Measurements from ENCODE around the gene KRTAP7-1.
A peak's percentile ranks its signal among the peaks of the same experiment; 100 is the strongest.

KRTAP7-1 gene, protein sequence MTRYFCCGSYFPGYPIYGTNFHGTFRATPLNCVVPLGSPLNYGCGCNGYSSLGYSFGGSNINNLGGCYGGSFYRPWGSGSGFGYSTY

DNA sequence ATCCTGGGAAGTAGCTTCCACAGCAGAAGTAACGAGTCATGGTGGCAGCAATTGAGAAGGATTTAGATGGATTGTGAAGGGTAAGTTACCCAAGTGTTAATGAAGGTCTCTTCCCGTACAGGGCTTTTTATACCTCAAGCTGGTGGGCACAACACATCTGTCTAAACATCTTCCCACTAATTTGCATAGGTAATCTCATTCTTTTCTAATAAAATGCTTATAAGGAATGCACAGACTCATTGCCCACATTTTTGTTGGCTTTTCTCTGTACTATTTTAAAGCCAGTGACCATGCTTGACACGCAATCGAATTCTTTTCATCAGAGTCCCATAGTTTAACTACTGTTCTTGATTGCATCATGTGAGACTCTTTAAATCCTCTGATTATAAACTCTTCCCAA is at the start of gene KRTAP7-1:
Gene KRTAP7-1 (minus strand): TSS at position 101 of the 400 bp plus-strand sequence. CDS start 61 bp downstream, at position 40.
- DNase-seq = no peak

DNA sequence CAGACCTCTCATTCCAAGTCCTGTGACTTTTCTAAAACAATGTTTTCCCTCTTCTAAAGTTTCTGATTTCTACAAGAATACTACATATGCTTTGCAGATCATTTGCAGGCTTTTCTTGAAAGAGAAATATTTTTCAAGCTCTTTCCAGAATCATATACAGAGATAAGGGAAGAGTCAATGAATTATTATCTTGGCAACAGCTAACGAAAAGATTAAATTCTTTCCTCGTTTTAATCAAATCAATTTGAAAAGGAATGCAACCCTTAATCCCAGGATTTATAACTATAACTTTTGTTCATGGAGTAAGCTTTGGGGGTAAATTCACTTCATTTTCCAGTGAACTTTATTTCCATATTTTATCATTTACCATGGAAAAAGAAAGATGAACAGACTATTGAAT is 45.0 kb upstream of the KRTAP7-1 start:
- no peak for DNase-seq

DNA sequence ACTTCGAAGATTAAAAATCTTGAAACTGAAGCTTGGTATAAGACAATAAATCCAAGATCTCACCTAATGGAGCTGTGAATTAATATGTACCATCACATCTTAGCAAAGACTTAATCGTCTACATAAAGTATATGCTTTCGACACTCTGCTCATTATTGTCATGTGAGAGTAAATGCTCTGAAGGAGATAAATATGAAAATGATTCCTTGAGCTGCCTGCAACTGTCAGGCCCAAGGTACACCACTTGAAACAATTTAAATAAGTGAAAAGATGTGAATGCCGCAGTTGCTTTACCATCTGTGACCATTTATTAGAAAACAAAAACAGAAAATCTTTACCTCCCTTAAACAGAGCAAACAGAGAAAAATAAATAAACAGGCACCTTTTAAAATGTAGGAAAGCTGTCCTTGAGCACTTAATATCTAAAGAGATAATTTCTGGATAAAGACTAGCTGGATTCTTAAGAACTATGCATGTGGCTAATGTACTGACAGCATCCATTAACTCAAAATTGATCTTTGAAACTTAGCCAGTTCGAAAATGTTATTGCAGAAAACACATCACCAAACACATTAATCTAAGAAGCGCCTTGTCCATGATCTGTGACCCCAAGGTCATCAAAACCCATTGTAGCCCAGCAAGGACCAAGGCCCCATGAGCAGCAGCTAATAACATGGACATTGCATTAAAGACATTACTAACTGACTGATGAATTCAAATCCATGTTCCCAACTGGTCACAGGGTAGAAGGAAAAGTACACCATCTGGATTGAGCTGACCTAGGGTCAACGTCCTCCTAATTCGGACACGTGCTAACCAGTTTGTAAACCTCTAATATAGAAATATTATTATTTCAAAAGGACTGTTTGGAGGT is 18.3 kb upstream of the KRTAP7-1 start:
- no peak for DNase-seq

DNA sequence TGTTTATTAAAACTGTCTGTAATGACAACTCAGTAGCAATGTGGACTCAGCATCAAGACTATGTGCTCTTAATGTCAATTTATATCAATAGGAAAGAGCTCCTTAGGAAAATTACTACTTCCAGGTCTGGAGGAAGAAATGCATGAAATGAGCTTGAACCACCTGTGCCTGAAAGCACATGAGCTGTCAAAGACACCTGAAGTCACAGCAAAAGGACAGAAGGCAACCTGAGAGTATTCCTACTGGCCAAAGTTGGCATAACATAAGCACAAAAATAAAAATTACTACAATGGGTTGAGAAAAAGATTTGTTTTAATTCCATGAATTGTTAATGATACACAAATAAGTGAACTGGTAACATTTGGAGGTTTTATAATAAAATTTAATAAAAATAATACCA is 13.4 kb upstream of the KRTAP7-1 start:
- DNase-seq = peak; percentile 8

DNA sequence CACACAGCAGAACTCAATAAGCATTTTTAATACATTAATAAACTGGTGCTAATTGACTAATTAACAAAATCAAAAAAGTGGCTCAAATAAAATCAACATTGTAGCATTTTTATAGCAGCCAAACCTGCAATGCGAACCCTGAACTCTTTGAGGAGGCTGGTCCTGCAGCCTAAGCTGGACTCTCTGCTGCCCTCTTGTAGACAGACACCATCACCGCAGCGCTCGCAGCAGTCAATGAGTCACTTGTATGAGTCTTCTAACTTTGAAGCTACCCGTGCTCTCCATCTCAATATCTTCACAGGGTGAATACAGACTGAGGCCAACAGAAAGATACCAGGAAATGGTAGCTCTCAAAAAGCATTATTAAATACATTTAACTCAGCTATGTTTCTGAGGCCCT is 9.7 kb upstream of the KRTAP7-1 start:
- peak; percentile 81 for DNase-seq

DNA sequence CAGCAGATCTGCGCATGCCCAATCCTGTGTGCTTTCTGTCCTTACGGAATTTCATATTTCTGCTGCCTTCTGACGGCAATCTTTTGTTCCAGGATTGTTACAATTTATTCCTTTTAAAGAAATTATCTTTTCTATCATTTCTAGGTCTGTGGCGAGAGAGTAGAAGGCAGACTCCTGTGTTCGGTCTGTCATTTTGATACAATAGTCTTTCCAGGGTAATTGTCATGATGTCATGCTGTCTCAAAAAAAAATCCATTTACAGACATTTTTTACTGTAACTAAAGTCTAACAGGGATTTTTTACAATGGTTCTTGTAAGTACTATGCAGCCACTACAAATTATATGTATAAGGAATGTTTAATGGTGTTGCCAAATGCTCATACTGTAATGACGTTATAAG is 9.0 kb upstream of the KRTAP7-1 start:
- DNase-seq = no peak

DNA sequence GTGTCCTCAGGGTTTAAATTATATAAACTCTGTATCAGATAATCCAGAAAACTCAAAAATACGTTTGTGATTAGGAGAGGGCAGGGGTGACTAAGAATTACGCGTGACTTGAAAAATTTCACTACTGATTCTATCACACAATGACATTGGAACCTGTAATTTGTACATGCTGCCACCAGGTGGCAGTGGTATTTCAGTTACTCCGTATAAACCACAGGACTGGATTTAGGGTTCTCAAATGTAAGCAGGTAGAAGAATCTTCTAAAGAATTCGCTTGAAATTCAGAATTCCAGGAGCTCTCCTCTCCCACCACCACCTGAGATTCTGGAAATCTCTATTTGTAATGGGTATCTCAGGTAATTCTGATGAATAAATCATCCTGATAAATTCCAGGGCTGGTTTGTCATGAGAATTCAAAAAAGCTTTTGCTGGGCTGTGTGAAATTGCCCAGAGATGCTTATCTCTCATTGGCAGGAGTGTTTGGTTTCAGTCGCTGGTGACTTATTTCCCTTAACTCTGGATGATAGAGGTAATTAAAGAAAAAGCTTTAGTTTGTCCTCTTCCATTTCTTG is 1.7 kb upstream of the KRTAP7-1 start:
- peak; percentile 66 for DNase-seq

DNA sequence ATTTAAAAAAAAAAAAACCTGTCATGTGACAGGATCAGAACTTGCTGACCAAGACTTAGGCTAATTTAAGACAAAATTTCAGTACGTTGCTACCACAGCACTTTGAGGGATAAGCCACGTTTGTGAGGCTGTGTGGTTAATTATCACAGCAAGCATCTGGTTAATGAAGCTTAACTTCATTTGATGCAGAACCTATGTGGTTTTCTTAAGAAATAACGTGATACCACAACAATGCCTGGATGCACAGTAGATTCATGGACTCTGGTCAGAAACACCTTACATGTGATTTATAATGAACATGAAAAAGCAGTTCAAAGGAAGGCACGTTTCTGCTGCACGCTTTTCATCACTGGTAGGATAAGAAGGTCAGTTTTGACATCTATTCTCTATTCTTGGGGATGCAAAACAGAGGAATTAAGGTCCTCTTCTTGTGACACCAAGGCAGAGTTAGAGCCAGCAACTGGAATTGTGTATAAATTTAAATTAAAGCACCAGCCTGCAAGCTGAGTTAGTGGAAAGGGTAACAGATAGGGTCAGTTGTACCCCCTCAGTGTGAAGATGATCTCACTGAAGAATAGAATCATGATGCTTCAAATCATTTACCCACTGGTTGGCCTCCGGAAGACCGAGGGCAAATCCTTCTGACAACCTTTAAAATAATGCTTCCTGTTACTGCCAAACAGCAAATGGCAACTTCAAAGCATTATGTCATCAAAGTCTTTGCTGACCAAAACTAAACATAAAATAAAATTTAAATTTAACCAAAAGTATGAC is 10.5 kb downstream of the KRTAP7-1 start:
- no peak for DNase-seq

DNA sequence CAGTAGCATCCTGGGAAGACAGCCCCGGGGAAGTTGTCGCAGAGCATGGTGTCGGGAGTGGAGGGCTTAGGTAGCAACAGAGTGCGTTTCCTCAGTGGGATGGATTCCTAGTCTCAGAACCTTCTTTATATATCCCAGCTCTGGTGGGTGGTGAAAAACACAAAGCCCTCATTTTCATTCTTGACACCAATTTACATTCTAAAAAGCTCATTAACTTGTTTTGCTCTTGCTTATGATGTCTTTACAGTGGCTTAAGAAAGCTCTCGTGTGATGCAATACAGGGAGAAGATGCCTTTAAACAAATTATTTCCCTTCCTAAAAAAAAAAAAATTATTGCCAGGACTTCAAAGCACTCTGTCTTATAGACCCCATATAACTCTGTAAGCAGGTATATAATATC is 16.4 kb downstream of the KRTAP7-1 start, which contains the start of gene KRTAP8-1:
Gene KRTAP8-1 (minus strand): TSS at position 101 of the 400 bp plus-strand sequence. CDS start 54 bp downstream, at position 47.
- DNase-seq = no peak

DNA sequence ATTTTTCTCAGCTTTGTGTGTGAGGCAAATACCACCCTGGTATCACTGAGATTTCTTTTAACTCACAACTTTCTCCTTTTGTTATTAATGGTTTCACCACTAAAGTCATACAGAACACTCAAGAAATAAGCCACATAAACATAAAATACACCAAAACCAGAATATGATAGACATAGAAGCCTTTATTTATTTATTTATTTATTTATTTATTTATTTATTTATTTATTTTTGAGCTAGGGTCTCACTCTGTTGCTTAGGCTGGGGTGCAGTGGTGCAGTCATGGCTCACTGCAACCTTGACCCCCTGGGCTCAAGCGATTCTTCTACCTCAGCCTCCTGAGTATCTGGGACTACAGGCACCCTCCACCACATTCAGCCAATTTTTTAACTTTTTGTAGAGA is 29.0 kb downstream of the KRTAP7-1 start:
- no peak for DNase-seq

DNA sequence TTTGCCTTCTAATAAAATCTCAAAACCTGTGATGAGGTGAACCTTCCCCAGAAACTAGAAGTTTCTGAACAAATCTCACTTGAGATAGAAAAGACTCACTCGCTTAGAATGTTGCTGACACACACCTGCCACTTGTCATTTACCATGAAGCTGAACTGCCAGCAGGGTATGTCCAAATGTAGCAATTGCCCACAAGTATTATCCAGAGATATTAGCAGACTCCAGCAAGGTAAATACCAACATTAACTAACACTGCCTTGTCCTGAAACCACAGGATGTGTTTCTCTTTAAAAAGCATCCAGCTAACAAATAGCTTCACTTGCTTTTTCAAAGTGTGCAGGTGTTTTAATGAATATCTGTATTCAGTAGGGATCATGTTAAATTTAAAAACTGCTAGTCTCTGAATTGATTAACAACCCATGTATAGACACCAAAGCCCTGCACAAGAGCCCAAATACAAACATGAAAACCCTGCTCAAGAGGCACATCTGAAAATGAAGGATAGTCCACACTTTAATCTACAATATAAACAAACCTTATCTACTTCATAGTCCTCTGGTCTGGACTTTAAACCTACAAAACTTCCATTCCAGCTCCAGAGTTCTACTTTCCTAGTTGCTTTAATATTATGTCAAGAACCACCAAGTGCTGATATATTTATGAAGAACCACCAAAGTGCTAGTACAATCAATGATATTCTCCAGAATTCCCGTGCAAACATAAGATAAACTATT is 35.8 kb downstream of the KRTAP7-1 start:
- DNase-seq = peak; percentile 63

DNA sequence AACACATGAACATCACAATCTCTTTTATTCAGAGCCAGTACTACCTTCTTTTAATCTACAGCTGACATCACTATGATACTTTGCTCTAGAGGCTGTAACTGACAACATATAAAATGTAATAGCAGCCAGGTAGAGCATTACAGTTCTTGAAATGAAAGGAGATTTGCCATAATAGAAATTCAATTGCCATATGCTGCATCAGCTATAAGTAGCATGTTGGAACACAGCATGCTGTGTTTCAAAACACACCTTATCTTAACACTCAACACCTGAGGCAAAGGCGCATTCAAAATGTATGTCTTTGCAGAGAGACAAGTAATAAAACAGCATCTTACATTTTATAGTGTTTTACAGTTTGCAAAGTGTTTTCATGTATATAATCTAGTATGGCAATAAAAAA is 50.3 kb downstream of the KRTAP7-1 start:
- DNase-seq = no peak

Data from DMS53 (cell line).